Stimulated activated CD4-positive, alpha-beta T cell treated with anti-CD3 and anti-CD28 coated beads, Interleukin-15, amount 100 ng/mL, for 48 hours (primary cell): ENCODE results near the gene EFL1.

Source experiments
- DNase-seq, 2 donors: peaks; one replicate each; pipeline ENCODE4 v3.0.0-alpha.2; 2020; ENCODE audit warnings: low read depth in 2 of 2

The EFL1 gene

GRCh38 chr15:82159922-82160321 is 102.6 kb downstream of the EFL1 start:
- no peak for DNase-seq

GRCh38 chr15:82158811-82159210 is 103.7 kb downstream of the EFL1 start:
- no peak for DNase-seq

DNA sequence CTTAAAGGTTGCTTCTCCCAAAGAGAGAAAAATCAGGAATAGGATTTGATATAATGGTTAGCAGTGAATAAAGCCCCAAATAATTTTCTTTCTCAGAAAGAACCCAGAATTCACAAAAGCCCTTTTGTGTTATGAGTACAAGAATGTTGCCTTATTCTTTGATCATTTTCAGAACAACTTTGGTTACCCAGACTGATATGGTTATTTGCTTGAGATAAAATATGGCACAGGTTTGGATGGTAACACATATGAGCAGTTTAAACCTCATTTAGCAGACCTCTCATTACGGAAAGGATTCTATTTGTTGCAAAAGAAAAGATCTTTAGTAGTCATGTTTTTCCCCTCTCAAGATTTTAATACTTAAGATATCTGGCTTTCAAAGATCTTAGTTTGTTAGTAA is 111.9 kb downstream of the EFL1 start:
- DNase-seq, result no peak

DNA sequence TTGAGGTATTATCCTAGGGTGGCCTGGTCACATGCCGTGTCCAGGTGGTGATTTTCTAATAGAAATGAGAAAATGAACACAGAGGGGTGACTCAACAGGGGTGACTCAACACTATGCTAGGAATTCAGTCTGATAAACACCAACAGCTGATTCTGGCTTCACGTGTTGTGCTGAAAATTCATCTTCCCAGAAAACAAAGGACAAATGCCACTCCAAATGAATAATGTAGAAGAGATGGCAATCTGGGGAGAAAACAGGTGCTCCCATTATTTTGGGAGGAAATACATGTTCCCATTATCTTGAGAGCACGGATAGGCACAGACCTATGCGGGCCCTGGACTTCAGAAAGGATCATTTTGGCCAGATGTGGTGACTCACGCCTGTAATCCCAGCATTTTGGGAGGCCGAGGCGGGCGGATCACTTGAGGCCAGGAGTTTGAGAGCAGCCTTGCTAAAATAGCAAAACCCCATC is 115.5 kb downstream of the EFL1 start:
- DNase-seq, result no peak

DNA sequence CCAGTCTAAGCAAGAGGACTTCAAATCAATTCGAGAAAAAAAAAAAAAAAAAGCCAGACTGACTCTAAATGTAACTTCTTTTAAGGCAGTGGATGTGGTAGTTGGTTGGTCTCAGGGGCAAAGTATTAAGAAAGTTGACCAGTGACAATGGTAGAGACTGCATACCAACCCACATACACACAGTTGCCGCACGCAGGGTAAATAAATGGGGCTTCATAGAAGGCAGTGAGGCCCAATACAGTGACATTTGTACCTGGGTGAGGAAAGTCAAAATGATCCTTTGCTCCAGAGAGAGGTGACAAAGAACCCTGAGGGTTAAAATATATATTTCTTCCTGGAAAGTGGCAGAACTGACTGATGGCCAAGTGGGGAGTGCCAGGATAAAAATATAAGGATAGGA is 116.0 kb downstream of the EFL1 start:
- no peak for DNase-seq

DNA sequence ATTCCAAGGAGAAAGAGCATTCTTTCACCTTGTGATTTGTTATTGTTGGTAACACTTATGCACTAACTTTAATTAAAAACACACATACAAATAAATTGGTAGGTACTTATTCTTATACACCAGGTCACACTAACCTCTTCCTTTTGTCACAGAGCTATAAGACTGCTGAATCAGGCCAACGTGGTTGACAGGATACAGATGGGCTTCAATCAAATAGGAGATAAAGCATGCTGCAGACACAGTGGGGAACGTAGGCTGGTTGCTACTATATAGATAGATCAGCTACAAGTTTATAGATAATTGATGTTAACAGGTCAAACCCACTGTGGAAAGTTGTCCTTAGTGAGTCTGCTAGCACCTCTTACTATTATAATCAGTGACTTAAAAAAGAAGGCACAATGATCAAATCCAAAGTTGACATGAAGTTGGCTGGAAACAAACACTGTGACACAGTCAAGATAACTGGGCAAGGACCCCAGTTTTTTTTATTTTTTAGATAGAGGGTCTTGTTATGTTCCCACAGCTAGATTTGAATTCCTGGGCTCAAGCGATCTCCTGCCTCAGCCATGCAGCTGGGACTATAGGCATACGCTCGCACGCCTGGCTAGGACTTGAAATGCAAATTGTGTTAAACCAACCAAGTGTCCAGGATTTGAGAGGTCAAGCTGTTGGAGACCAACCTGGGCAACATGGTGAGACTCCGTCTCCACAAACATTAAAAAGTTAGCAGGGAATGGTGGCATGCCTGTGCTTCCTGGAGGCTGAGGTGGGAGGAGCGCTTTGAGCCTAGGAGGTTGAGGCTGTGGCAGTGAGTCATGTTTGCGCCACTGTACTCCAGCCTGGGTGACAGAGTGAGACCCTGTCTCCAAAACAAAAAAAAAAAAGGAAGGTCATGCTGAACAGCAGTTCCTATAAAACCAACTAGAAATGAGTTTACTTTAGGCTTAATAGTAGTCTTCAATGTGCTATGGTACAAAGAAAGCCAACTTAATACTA is 118.8 kb downstream of the EFL1 start:
- no peak for DNase-seq

DNA sequence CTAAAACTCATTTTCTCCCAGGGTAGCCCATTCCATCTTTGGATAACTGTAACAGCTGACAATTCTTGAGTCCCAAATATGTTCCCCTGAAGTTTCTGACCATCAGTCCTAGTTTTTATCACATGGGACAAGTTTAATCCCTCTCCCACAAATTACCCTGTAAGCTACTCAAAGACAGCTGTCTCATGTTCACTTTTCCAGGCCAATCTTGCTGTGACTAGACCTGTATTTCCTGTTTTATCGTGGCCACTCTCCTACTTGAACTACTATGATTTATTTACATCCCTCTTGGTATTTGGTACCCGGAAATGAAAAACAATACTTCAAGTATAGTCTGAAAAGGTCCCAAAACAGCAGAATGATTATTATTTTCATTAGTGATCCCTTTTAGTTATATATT is 121.6 kb downstream of the EFL1 start:
- DNase-seq, result no peak

- DNase-seq, result no peak
These were observed 122.7 kb downstream of the EFL1 start for GRCh38 chr15:82139823-82140268.

DNA sequence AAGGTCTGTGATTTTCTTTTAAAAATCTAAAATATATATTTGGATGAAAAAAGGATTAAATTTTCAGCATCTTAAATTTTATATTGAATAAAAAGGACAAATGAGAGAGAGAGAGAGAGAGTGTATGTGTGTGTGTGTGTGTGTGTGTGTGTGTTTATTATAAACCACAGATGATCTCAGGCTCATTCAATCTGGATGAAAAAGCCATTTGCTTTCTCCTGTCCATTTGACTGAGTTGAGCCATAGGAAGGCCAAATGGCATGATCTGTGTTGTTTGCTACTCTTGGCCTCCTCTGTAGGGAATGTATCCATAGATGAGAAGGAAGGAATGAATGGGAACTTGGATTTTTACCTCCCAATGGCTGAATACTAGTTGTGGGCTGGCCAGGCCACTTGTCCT is 124.2 kb downstream of the EFL1 start:
- no peak for DNase-seq

DNA sequence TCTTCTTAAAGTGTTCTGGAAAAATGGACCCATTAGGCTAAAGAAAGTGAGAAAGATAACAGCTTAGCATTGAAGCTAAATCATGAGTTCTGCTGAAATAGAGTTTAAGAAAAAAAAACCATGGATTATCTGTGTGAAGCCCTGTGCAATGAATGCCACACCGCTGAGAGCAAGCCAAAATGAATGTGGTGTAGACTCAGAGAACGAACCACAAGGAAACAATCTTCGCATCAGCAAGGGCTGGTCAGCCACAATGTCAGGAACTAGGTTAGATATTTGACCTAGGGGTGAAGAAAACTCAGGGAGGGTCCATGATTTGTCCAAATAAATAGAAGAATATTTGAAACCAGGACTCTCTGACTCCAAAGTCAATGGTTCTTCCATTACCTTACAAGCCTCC is 125.3 kb downstream of the EFL1 start:
- no peak for DNase-seq

- no peak for DNase-seq
These were observed 126.4 kb downstream of the EFL1 start for GRCh38 chr15:82136120-82136519.

DNA sequence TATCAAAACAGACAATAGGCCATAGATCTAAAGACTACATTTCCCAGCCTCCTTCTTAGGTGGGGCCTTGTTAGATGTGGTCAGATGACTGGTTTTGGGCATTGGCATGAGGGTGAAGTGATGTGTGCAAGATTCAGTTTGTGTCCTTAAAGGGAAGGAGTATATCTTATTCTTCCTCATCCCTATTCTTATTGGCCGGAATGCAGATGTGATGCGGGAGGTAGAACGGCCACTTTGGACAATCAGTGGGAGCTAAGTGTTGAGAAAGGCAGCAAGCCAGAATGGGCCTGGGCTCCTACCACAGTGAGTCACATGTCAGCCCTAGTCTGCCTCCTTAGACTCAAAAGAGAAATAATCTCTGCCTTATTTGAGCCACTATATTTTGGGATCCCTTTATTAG is 126.9 kb downstream of the EFL1 start:
- no peak for DNase-seq

DNA sequence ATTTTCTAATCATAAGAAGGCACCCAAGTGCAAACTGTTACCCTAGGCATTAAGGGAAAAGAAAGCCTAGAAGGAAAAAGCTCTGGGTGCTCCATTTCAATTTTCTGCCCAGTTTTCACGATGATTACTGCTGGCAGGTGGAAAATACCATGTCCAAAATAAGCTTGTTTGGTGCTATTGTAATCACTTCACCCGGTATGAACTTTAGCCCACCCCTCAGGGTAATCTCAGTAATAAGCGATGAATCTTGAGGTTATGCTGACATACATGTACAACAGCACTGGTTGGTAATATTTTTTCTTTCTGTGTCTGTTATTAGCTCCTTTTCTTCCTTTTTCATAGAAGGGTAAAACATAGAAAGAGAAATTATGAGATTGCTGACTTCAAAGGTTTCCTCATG is 128.1 kb downstream of the EFL1 start:
- no peak for DNase-seq

- no peak for DNase-seq
These were observed 129.3 kb downstream of the EFL1 start for GRCh38 chr15:82133251-82133650.

DNA sequence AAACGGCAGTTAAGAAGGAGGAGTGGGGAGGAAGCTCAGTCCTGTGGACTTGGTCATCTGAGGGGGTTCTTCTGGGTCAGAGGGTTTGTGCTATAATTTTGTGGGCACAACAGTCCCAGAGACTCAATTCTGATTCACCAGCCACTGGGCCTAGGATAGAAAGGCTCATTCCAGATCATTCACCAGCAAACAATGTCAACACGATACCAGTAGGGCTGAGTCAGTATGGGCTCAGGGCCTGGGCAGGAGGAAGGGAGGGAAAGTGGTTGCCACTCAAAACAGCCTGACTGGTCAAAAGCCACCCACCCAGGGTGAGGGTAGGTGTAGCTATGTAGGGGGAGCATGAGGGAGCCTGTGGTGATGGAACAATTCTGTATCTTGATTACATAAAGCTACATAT is 129.8 kb downstream of the EFL1 start:
- no peak for DNase-seq

DNA sequence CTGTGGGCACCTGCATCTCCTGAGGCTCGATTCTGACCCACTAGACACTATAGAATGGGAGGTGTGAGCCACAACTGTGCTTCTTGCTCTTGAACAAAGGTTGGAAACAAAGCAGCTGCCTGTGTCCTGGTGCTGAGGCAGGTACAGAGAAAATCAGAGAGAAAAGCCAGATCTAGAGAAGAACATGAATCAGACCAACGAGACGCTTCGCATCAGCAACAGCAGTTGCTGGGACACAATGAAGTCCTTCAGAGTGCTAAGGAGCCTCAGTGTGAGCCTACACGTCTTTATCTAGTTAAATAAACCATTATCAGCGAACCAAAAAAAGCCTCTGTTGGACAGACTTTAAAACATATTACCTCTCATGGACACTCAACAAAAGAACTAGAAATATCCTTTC is 130.4 kb downstream of the EFL1 start:
- DNase-seq, result no peak

- DNase-seq, result no peak
These were observed 132.3 kb downstream of the EFL1 start for GRCh38 chr15:82130248-82130647.

GRCh38 chr15:82129761-82130160 is 132.8 kb downstream of the EFL1 start:
- no peak for DNase-seq

DNA sequence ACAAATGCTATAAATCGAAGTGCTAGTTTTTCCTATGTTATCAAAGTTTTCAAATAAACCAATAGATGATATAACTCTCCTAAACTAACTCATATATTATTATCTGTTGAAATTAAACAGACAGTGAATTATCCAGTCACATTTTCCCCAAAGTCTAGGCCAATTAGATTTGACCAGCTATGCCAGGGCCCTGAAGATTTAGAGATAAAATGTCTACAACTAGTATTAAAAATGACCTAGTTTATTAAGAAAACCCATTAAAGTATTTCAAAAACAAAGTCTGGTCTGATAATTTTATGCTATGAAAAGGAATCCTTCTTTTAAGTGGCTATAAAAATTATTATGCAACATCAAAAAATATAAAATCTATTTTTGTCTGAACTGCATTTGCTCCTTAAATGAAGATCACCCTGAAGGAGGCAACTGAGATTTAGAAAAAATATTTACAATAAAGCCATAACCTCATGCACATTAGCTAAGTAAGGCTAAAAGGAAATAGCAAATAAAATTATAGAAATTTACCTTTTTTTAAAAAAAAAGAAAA is 133.3 kb downstream of the EFL1 start:
- DNase-seq, result no peak

GRCh38 chr15:82128401-82129148 is 134.0 kb downstream of the EFL1 start:
- DNase-seq, result no peak

DNA sequence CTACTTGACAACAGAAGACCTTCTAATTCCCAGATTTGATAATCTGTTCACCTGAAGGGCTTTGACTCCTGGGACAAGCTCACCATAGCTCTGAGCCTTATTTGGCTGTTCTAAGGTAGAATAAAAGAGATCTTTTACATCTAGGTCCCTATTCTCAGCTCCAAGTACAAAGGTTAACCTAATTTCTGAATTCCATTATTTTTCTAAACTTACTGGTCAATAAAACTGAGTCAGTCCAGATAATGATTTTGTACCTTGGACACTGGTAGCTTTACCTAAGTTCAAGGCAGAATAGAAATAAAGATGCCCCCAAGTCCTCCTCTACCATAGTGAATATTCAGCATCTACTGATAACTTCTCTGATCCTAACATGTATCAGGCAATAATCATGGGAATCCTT is 135.0 kb downstream of the EFL1 start:
- DNase-seq, result no peak

DNA sequence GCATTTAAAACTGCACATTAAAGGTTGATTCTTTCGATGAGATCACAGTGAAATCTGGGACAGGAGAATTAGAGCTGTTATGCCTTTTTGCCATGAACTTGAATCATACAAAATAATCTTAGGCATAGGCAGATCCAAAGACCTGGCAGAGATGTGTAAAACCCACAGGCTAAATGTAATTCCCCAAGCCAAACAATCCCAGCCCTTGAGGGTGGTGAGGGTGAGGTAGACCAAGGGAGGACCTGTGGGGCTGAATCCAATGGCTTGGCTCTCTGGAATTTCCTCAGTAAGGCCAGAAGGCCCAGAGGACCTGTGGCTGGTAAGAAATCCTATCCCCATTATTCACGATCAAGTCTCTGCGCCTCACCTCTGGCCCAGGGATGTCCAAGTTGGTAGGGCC is 136.2 kb downstream of the EFL1 start:
- DNase-seq, result no peak
